DMS79 treated with DMSO at 0.1 percent for 48 hours (cell line): ENCODE data around the gene GLMN.
A peak's percentile ranks its signal among the peaks of the same experiment; 100 is the strongest.

Experiments
- DNase-seq: peaks from one replicate; lab custom pipeline; 2025; lab: John Stamatoyannopoulos, UW

Gene GLMN, protein sequence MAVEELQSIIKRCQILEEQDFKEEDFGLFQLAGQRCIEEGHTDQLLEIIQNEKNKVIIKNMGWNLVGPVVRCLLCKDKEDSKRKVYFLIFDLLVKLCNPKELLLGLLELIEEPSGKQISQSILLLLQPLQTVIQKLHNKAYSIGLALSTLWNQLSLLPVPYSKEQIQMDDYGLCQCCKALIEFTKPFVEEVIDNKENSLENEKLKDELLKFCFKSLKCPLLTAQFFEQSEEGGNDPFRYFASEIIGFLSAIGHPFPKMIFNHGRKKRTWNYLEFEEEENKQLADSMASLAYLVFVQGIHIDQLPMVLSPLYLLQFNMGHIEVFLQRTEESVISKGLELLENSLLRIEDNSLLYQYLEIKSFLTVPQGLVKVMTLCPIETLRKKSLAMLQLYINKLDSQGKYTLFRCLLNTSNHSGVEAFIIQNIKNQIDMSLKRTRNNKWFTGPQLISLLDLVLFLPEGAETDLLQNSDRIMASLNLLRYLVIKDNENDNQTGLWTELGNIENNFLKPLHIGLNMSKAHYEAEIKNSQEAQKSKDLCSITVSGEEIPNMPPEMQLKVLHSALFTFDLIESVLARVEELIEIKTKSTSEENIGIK

DNA sequence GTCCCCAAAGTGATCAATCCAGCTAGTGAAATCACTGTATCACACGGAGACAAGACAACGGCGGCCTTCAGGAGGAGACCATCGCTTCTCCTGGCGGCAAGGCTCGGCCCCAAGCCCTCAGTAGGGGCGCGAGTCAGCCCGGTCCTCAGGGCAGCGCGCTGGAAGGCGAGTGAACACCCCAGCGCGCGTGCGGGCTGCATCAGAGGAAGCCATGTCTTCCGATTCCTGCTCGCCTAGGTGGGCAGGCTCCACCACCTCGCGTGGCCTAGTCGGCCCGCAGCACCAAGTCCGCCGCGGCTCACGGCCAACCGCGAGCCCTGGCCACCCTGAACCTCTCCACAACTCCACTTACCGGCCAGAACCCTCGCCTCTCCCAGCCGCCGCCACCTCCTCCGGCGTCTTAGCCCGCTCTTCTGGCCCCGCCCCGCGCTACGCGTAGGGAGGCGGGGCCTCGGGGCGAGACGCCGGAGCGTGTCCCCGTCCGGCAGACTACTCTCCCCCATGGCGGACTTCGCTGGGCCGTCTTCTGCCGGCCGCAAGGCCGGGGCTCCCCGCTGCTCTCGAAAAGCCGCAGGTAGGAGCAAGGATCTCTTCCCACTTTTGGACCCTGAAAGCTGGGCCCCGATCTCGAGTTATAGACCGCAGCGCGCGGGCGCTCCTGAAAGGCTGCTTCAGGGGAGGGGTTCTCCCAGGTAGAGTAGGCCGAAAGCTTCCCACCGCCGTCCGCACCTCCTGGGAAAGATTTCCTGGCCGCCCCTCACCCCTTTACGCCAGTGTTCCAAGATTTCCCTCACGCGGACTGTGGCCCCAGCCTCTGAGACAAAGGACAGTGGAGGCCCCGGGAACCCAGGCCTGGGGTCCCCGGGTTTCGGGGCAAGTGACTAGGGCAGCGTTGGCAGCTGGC is at the start of gene GLMN, which contains the start of gene RPAP2:
Gene GLMN (minus strand): TSS at position 415 of the 904 bp plus-strand sequence. CDS start 988 bp downstream, outside the sequence.
Gene RPAP2 (plus strand): TSS at position 487 of the 904 bp plus-strand sequence. CDS start 15 bp downstream, at position 502.
- peak; percentile 74 for DNase-seq

DNA sequence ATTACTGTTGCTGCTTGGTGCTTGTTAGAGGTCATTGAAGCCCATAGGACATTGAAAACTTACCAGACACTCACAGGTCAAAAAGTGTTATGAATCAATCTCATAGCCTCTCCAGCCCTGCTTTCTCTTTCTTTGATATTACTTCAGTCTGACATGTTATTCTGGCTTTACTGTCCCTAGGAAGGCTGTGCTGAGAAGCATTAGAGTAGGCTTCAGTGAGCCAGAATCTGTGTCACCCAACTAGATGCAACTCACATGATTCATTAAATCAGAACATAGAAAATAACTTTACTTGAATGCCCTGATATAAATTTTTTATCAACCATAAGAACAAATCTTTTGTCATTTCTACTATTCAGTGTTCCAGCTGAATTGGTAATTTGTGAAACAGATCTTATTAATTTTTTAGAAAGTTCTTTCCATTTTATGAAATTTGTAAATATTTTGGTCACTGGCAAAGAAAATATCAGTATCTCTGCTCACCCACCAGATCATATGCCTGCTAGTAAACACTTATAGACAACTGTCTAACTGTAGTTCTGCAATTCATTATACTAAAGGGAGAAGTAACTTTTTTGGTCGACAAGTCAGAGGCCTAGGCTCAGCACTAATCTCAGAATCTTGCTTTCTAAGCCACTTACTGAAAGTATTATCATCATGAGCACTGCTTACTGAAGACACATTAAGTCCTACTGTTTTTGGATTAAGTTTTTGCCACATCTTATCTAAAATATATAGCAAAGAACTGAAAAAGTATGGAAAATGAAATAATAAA is 48.3 kb upstream of the GLMN start:
- DNase-seq, result no peak

DNA sequence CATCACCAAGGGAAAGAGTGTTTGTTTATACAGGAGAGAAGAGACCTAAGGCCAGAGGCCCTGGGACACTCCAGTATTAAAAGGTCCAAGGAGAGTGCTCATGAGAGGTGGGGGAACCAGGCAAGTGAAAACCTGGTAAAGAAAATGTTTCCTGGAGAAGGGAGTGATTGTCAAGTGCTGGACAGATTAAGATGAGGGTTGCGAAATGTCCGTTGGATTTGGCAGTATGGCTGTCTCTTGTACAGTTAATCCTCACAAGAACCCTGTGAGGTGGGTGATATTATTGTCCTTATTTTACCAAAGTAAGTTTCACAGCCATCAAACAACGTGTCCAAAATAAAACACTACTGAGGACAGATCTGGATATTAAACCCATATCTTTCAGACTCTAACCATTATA is 44.3 kb upstream of the GLMN start:
- DNase-seq, result no peak

DNA sequence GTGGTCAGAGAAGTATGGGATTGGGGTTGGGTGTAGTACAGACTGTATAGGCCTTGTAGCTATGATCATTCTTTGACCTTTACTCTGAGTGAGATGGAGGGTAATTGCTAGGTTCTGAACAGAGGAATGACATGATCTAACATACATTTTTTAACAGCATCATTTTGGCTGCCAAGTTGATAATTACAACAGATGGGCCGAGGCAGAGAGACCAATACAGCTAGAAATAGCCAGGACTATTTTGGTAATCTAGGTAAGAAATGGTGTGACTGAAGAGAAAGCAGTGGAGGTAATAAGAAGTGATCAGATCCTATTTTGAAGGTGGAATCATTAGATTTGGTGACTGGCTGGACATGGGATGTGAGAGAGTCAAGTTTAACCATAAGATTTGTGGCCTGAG is 43.6 kb upstream of the GLMN start:
- DNase-seq, result no peak

DNA sequence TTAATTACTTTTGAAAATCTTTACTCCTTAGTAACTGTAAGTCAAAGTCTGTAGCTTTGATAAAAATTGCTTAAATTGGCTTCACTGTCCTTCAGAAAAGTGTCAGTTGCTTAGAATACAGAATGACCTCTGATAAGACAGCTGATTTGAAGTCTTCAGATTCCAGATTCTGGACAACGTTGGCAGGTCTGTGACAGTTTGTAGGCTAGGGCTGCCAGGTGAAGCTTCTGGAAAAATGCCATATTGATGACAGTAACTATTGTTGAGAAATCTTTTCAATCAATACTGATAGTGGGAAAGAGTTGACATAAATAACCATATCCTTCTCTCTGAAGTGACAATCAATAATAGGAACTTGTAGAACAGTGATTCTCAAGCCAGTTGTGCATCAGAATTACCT is 41.4 kb upstream of the GLMN start:
- no peak for DNase-seq

DNA sequence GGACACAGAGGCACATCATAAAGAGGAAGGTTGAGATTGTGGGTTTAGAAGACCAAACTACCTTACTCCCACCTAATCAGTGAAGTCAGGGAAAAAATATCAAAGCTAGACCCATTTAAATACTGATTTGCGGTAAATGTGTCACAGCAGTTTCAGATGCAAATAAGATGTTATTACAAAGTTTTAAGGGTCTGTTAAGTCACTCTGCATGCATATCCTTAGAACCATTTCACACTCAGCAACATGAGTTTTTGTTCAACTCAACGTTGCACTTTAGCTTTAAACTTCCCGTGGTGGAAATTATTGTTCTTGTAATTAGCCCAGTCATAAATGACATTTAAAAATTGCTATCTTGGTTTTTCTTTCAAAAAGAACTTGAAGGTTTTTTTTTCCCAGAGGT is 34.9 kb upstream of the GLMN start:
- DNase-seq, result no peak

DNA sequence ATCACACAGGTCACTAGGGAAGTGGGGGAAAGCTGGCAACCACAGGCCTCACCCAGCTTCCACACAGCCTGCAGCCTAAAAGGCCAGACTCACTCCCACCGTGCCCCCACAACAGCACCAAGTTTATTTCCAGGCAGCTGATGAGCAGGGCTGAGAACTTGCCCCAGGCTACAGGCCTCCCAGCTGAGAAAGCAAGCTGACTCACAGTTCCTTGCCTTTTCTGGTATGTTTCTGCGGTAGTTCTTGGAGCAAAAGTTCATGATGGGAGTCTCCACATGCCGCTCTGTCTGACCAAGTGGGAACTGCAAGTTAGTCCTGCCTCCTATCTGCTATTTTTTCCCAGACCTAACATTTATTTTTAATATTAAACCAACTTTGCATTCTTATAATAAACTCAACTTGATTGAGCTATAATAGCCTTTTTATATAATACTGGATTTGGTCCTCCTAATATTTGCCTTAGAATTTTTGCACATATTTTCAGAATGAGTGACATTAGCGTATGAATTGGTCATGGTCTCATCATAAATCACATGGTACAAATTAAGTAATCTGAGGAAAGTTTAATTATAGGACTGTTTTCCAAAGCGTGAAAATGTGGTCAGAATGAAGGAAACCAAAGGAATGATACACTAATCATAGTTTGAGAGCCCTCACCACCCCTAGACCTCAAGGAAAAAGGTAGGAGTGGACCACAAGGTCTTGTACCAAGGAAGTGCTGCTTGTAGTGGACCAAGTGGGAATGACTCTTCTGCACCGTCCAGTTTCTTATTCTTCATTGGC is 30.8 kb upstream of the GLMN start:
- DNase-seq, result no peak

DNA sequence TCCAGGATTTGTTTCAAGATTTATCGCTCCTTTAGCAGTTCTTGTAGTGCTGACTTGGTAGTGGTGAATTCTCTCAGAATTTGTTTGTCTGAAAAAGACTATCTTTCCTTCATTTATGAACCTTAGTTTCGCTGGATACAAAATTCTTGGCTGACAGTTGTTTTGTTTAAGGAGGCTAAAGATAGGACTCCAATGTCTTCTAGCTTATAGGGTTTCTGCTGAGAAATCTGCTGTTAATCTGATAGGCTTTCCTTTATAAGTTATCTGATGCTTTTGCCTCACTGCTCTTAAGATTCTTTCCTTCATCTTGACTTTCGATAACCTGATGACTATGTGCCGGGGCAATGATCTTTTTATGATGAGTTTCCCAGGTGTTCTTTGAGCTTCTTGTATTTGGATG is 29.0 kb upstream of the GLMN start:
- no peak for DNase-seq

DNA sequence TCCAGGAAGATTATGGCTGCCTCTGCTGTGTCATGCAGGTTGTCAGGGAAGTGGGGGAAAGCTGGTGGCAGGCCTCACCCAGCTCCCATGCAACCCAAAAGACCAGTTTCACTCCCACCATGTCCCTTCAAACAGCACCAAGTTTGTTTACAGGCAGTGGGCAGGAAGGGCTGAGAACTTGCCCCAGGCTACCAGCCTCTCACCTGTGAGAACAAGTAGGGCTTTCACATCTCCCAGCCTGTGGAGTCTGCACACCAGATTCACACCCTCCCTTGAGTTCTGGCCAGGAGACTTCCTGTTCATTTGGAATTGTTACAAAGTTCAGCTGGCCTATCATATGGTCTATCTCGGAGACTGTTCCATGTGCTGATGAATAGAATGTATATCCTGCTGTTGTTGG is 27.9 kb upstream of the GLMN start:
- no peak for DNase-seq

DNA sequence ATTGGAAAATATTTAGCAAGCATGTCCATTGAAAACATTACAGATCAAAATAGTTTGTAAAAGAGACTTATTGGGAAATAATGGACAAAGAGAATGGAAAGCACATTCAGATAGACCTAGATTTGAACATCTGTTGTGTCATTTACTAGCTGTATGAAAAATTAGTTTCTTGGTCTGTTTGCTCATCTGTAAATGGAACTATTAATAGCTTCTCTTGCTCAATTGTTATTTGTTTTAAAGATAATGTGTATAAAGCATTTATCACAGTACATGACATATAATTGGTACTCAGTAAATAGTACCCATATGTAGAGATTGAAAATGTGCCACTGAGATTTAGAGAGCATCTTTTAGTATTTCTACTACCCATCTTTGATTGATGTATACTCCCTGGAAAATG is 26.0 kb upstream of the GLMN start:
- DNase-seq, result no peak

DNA sequence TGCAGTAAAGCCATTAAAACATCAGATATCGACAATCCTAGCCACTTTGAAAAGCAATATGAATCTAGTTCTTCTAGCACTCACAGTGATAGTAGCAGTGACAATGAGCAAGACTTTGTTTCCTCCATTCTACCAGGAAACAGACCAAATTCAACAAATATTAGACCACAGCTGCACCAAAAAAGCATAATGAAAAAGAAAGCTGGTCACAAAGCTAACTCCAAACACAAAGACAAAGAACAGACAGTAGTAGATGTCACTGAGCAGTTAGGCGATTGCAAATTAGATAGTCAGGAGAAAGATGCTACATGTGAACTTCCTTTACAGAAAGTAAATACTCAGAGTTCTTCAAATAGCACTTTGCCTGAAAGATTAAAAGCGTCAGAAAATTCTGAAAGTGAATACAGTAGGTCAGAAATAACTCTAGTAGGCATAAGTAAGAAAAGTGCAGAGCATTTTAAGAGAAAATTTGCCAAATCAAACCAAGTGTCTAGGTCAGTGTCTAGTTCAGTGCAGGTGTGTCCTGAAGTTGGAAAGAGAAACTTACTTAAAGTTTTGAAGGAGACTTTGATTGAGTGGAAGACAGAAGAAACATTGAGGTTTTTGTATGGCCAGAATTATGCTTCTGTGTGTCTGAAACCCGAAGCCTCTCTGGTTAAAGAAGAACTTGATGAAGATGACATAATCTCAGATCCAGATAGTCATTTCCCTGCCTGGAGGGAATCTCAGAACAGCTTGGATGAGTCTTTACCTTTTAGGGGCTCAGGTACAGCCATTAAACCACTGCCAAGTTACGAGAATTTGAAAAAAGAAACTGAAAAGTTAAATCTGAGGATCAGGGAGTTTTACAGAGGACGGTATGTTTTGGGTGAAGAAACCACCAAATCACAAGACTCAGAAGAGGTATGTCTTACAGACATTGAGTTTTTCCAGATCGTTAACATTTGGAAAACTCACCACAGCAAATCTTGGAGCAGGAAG is 25.0 kb upstream of the GLMN start:
- no peak for DNase-seq

DNA sequence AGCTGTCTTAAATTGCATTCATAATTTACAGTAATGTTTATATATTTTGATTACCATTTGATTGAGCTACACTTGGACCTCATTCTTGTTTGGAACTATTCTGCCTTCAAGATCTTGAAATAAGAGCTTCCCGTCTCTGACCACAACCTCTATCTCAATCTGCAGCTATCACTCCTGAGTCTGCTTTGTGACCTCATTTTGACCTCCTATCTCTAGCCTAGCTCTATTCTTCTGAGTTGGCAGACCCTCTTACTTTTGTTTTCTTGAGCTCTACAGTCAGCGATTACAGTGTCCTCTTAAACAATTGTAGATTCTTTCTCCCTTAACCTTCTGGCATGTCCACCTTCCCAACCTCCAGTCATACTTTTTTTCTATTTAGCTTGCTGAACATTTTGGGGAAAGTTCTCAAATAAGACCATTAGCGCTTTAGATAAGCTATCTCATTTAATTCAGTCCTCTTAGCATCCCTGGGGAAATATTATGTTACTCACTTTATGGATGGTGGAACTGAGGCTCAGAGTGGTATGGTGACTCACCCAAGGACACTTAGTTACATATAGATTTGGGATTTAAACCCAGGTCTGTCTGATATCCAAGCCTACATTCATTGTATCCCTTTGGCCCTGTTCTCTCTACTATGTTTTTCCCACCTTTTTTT is 19.2 kb upstream of the GLMN start:
- DNase-seq, result no peak

DNA sequence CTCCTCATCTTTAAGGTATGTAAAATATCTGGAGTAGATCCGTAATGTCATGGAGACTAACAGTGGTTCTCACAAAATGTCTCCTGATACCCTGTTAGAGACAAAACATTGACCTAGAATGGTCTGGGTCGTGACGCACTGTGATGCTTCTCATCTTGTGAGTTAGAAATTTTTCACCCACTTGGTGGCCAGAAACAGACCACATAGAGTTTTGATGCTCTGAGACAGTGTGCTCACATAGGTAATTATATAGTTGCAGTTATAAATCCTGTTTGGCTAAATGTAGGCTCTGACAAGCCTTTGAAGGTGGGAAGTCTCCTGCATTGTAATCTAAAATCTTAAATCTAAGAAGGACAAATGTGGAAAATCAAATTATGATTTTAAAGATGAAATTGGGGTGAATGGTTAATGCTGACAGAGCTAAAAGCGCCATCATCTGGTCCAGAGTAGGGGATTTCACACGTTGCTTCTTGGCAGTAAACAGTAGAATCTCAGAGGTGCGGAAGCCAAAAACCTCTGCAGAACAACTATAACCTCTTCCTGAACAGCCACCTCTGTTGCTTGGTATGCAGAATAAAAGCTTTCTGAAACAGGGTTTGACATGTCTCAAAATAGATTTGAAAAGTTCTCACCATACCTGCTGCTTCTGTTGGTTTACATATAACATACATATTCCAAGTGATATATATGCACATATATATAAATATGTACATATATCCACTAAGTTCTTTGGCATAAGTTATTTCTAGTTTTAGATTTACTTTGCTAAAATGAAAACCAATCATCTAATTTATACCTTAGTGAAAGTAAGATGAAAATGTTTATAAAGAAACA is 17.2 kb upstream of the GLMN start:
- no peak for DNase-seq

DNA sequence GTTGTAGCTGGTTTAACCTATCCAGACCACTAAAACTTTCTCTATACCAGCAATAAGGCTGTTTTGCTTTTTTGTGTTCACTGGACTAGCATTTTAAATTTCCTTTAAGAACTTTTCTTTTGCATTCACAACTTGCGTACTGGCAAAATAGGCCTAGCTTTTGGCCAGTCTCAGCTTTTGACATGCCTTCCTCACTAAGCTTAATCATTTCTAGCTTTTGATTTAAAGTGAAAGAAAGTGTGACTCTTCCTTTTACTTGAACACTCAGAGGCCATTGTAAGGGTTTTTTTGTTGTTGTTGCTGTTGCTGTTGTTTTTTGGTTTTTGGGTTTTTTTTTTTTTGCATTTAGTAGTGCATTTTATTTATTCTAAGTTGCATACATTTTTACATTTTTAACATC is 15.2 kb upstream of the GLMN start:
- no peak for DNase-seq

DNA sequence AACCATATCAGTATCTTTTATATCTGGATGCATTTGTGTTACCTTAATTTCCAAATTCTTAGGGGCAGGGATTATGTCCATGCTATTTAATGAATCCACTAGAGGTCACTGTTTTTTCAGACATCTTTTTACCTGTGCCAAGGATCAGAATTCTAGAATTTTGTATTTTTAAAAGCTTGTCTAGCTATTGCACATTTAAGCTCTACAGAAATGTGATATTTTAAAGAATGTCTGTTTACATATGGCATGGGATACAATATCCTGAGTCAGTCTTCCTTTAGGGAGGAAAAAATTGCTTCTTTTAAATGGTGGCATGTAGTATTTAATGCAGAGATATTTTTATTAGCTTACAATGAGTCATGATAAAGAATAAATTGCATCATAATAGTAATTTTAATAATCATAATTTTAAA is 11.4 kb upstream of the GLMN start:
- peak; percentile 40 for DNase-seq

DNA sequence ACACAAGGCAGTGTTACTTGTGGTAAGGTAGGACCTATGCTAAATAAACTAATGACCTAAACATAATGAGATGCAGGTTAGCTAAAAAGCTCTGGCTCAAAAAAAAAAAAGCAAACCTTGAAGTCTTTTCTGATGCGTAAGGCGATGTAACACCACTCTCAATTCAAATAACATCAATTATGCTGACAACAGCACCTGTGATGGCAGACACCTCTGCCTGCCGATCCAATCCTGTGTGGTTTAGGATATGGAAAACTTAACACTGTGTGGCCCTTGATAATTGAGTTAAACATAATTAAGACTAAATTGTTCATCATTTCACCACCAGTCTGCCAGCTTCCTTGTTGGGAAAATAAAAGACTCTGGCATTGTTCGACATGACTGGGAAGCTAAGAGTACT is 9.2 kb upstream of the GLMN start:
- no peak for DNase-seq

DNA sequence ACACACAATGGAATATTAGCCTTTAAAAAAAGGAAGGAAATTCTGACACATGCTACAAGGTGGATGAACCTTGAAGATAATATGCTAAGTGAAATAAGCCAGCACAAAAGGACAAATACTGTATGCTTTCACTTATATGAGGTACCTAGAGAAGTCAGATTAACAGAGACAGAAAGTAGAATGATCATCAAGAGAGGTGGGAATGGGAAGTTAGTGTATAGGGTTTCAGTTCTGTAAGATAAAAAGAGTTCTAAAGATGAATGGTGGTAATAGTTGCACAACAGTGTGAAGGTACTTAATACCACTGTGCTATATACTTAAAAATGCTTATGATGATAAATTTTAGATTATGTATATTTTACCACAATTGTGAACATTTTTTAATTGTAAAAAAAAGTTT is 7.2 kb upstream of the GLMN start:
- no peak for DNase-seq

DNA sequence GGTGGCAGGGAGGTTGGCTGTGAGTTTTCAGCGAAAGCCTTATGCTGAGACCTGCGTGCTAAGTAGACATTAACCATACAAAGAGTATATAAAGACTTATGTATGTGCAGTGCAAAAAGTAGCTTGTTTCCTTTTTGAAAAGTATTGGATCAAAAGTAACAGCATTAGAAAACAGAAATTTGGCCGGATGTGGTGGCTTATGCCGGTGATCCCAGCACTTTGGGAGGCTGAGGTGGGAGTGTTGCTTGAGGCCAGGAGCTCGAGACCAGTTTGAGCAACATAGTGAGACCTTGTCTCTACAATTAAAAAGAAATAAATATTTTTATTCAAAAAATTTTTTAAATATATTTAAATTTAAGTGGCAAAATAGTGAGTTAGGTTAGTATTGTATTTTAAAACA is 2.2 kb upstream of the GLMN start:
- DNase-seq, result no peak
